HuH-7.5 (cell line): ENCODE measurements around the gene SAMD3.
"Not testable (repeated sequence)": the region's sequence is repeated elsewhere in the genome, so short reads cannot be mapped to it uniquely, and the experiment has no call there.

Experiments used
- DNase-seq: peaks from one replicate; pipeline ENCODE4 v3.0.0; 2011; ENCODE audit warnings: low spot score

Gene SAMD3

GRCh38 chr6:130129762-130130246 is 92.9 kb downstream of the SAMD3 start:
- no peak for DNase-seq

GRCh38 chr6:130128326-130128725 is 94.4 kb downstream of the SAMD3 start:
- no peak for DNase-seq

- DNase-seq, result no peak
Measured at GRCh38 chr6:130127195-130127594, 95.6 kb downstream of the SAMD3 start.

GRCh38 chr6:130122243-130122642 is 100.5 kb downstream of the SAMD3 start:
- DNase-seq, result no peak

GRCh38 chr6:130120731-130121130 is 102.0 kb downstream of the SAMD3 start:
- no peak for DNase-seq

GRCh38 chr6:130119211-130119610 is 103.5 kb downstream of the SAMD3 start:
- DNase-seq, result no peak

- DNase-seq, result no peak
Measured at GRCh38 chr6:130118236-130118635, 104.5 kb downstream of the SAMD3 start.

- not testable (repeated sequence) for DNase-seq
Measured at GRCh38 chr6:130117187-130117701, 105.5 kb downstream of the SAMD3 start.

GRCh38 chr6:130116273-130116672 is 106.5 kb downstream of the SAMD3 start:
- no peak for DNase-seq

GRCh38 chr6:130115036-130115435 is 107.7 kb downstream of the SAMD3 start:
- DNase-seq, result no peak

GRCh38 chr6:130113201-130113710 is 109.5 kb downstream of the SAMD3 start:
- no peak for DNase-seq

GRCh38 chr6:130111031-130111430 is 111.7 kb downstream of the SAMD3 start:
- no peak for DNase-seq

- no peak for DNase-seq
Measured at GRCh38 chr6:130107710-130108109, 115.0 kb downstream of the SAMD3 start.

- no peak for DNase-seq
Measured at GRCh38 chr6:130105996-130106704, 116.6 kb downstream of the SAMD3 start.

- no peak for DNase-seq
Measured at GRCh38 chr6:130099119-130099518, 123.6 kb downstream of the SAMD3 start.

- DNase-seq, result no peak
Measured at GRCh38 chr6:130098317-130098716, 124.4 kb downstream of the SAMD3 start.
